Measurements from ENCODE around the gene NFIC.

NFIC gene

DNA sequence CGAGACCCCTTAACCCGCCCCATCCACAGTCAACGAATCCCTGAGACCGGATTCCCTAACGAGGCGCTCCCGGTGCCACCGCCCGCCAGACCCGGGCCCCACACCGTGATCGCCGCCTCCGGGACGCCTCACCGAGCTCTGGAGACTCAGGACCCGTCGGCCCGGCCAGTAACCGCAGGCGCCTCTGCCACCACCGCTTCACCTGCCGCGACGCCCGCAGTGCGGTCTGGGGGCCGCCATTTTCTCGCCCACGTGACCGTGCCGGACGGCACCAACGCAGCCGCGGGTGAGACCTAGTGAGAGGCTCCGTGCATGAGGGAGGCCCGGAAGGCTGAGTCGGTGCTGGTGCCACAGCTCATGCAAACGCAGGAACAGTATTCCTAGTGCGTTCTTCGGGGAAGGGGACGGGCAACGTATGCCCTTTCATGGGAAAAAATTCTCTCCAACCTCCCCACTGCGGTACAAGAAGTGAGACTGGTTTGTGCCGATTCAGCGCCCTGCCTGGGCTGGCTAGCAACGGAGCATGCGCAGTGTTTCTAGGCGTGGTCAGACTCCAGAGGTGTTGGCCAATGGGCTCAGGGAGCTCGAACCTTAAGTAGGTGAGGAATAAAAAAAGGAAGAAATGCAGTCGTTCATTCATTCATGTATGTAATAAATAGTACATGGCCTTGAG is 134.2 kb downstream of the NFIC start, which contains the start of gene DOHH:
Gene DOHH, minus strand, starts transcription at position 246 of the 673 bp plus-strand sequence. CDS start 3,860 bp downstream, outside the sequence.
- peaks cover 26% of the 10 kb centered on the region for H3K36me3 ChIP-seq (ENCODE audit: insufficient read depth, low read length)
- H2AFZ ChIP-seq (ENCODE audit: low read length) = no peak within 1 kb of the TSS
- H3K9me2 ChIP-seq (ENCODE audit: low read depth, low read length) = no peaks in the 10 kb centered on the region
- H3K27me3 ChIP-seq (ENCODE audit: insufficient read depth, low read length) = no peaks in the 10 kb centered on the region
- H3K4me2 ChIP-seq (ENCODE audit: low read length) = peak within 1 kb of the TSS; percentile 100
- peaks cover 20% of the 10 kb centered on the region for H3K4me1 ChIP-seq (ENCODE audit: insufficient read depth, low read length, severe bottlenecking)
- H3K27ac ChIP-seq (ENCODE audit: low read depth, low read length, poor library complexity, severe bottlenecking) = peak within 1 kb of the TSS; percentile 68
- H3K9ac ChIP-seq (ENCODE audit: low read length) = peak within 1 kb of the TSS; percentile 98
- no peaks in the 10 kb centered on the region for H3F3A ChIP-seq (ENCODE audit: insufficient read depth, low read length)
- no peaks in the 10 kb centered on the region for H4K20me1 ChIP-seq (ENCODE audit: insufficient read depth, low read length)
- peaks cover 13% of the 10 kb centered on the region for H3K79me2 ChIP-seq (ENCODE audit: insufficient read depth, low read length)
- no peaks in the 10 kb centered on the region for H3K9me3 ChIP-seq (ENCODE audit: low read length)
- peak within 1 kb of the TSS; percentile 99 for H3K4me3 ChIP-seq (ENCODE audit: low read depth, low read length, poor library complexity, severe bottlenecking)
- TF ChIP-seq, protein P1, sequence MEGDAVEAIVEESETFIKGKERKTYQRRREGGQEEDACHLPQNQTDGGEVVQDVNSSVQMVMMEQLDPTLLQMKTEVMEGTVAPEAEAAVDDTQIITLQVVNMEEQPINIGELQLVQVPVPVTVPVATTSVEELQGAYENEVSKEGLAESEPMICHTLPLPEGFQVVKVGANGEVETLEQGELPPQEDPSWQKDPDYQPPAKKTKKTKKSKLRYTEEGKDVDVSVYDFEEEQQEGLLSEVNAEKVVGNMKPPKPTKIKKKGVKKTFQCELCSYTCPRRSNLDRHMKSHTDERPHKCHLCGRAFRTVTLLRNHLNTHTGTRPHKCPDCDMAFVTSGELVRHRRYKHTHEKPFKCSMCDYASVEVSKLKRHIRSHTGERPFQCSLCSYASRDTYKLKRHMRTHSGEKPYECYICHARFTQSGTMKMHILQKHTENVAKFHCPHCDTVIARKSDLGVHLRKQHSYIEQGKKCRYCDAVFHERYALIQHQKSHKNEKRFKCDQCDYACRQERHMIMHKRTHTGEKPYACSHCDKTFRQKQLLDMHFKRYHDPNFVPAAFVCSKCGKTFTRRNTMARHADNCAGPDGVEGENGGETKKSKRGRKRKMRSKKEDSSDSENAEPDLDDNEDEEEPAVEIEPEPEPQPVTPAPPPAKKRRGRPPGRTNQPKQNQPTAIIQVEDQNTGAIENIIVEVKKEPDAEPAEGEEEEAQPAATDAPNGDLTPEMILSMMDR (IDR thresholded peaks at IDR 0.05; ENCODE audit: low read length) = no peak
- no peak for TF ChIP-seq EZH2 (IDR thresholded peaks at IDR 0.05; ENCODE audit: borderline replicate concordance, low read length)

DNA sequence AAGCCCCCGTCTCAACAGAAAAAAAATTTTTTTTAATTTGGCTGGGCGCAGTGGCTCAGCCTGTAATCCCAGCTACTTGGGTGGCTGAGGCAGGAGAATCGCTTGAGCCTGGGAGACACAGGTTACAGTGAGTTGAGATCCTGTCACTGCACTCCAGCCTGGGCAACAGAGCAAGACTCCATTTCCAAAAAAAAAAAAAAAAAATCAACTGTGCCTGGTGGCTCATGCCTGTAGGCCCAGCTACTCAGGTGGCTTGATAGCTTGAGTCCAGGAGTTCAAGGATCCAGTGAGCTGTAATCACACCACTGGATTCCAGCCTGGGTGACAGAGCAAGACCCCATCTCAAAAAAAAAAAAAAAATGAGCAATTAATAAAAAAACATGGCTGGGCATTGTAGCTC is 135.4 kb downstream of the NFIC start:
- H3K4me3 ChIP-seq (ENCODE audit: low read depth, low read length, poor library complexity, severe bottlenecking) = no peak overlapping the region
- H3K9me2 ChIP-seq (ENCODE audit: low read depth, low read length) = no peaks in the 10 kb centered on the region
- no peaks in the 10 kb centered on the region for H3K9me3 ChIP-seq (ENCODE audit: low read length)
- no peak overlapping the region for H2AFZ ChIP-seq (ENCODE audit: low read length)
- no peak overlapping the region for H3K27ac ChIP-seq (ENCODE audit: low read depth, low read length, poor library complexity, severe bottlenecking)
- no peaks in the 10 kb centered on the region for H3K27me3 ChIP-seq (ENCODE audit: insufficient read depth, low read length)
- H3K79me2 ChIP-seq (ENCODE audit: insufficient read depth, low read length) = peaks cover 18% of the 10 kb centered on the region
- H4K20me1 ChIP-seq (ENCODE audit: insufficient read depth, low read length) = no peaks in the 10 kb centered on the region
- peaks cover 14% of the 10 kb centered on the region; the same call in 1 of the 2 replicates for H3K36me3 ChIP-seq (ENCODE audit: insufficient read depth, low read length)
- H3K4me2 ChIP-seq (ENCODE audit: low read length) = no peak overlapping the region
- TF ChIP-seq EZH2 (IDR thresholded peaks at IDR 0.05; ENCODE audit: borderline replicate concordance, low read length) = no peak
- TF ChIP-seq, protein P1 (IDR thresholded peaks at IDR 0.05; ENCODE audit: low read length) = no peak
- H3K4me1 ChIP-seq (ENCODE audit: insufficient read depth, low read length, severe bottlenecking) = peaks cover 21% of the 10 kb centered on the region
- no peak overlapping the region for H3K9ac ChIP-seq (ENCODE audit: low read length)
- H3F3A ChIP-seq (ENCODE audit: insufficient read depth, low read length) = no peaks in the 10 kb centered on the region

DNA sequence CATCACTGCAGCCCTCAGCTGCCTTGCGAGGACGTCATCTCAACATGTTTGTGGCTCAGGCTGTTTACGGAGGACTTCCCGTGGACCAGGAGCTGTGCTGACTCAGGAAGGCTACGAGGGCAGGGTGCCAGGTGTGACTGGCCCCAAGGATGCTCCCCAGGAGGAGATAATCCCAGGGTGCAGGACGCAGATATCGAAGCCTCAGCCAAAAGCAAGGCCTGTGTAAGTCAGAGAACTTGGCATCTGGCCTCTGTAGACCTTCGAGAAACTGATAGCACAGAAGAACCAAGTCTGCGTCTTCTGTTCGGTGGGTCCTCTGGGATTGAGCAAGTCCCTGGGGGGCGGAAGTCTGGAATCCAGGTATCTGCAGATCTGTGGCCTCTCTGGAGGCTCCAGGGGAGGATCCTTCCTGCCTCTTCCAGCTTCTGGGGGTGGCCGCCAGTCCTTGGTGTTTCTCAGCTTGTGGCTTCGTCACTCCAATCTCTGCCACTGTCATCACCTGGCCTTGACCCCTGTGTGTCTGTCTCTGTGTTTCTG is 136.7 kb downstream of the NFIC start:
- H3K4me1 ChIP-seq (ENCODE audit: insufficient read depth, low read length, severe bottlenecking) = peaks cover 31% of the 10 kb centered on the region
- no peaks in the 10 kb centered on the region for H3K9me2 ChIP-seq (ENCODE audit: low read depth, low read length)
- no peak overlapping the region for H3K27ac ChIP-seq (ENCODE audit: low read depth, low read length, poor library complexity, severe bottlenecking)
- H3K36me3 ChIP-seq (ENCODE audit: insufficient read depth, low read length) = 0 out of 2 replicates have a peak, but pooled peaks cover 1% of the 10 kb centered on the region
- H3K9ac ChIP-seq (ENCODE audit: low read length) = no peak overlapping the region
- H4K20me1 ChIP-seq (ENCODE audit: insufficient read depth, low read length) = no peaks in the 10 kb centered on the region
- H3K27me3 ChIP-seq (ENCODE audit: insufficient read depth, low read length) = no peaks in the 10 kb centered on the region
- TF ChIP-seq, protein P1 (IDR thresholded peaks at IDR 0.05; ENCODE audit: low read length) = no peak
- TF ChIP-seq EZH2 (IDR thresholded peaks at IDR 0.05; ENCODE audit: borderline replicate concordance, low read length) = no peak
- no peaks in the 10 kb centered on the region for H3K9me3 ChIP-seq (ENCODE audit: low read length)
- no peaks in the 10 kb centered on the region for H3F3A ChIP-seq (ENCODE audit: insufficient read depth, low read length)
- H3K4me3 ChIP-seq (ENCODE audit: low read depth, low read length, poor library complexity, severe bottlenecking) = no peak overlapping the region
- H3K4me2 ChIP-seq (ENCODE audit: low read length) = no peak overlapping the region
- no peak overlapping the region for H2AFZ ChIP-seq (ENCODE audit: low read length)
- peaks cover 24% of the 10 kb centered on the region for H3K79me2 ChIP-seq (ENCODE audit: insufficient read depth, low read length)

Data from OCI-LY1 (cell line).